B cell (primary cell): ENCODE measurements around the gene TSHZ1. TPM values are rescaled to one million over a fixed set of nuclear protein-coding genes. Genes with fewer than 3 reads are reported as not detected.

Experiments used
- ATAC-seq: fragments of 200-7000 bp; cut with Tn5 transposase; one replicate; pipeline ENCODE4 v1.10.0; 2021; ENCODE audit warnings: low read depth, mild to moderate bottlenecking, moderate number of reproducible peaks, moderate library complexity
- CTCF ChIA-PET: fragments of 350-600 bp; sonication (Branson Sonifier 250); formaldehyde crosslinking; loops from one replicate; lab custom pipeline; 2021; ENCODE audit warnings: antibody characterized with exemption, inconsistent platforms; lab: Charles Lee
- POLR2A ChIA-PET: fragments of 350-600 bp; sonication (Branson Sonifier 250); formaldehyde crosslinking; loops from one replicate; lab custom pipeline; 2021; ENCODE audit warnings: antibody characterized with exemption; lab: Charles Lee
- DNase-seq: peaks from one replicate; pipeline ENCODE4 v3.0.0; 2013
- H2AFZ ChIP-seq: 2 replicates; pipeline ENCODE4 v1.6.1; 2012; ENCODE audit warnings: mild to moderate bottlenecking, low read depth, low read length; ENCODE audit not compliant: insufficient read depth, poor library complexity, severe bottlenecking
- H3K27ac ChIP-seq, 2 donors: 1 replicate in 1 of 2; 2 replicates in 1 of 2; pipeline ENCODE4 v1.5.1; 2012 to 2013; ENCODE audit warnings: low read length in 2 of 2, mild to moderate bottlenecking in 2 of 2, moderate library complexity in 1 of 2
- H3K27me3 ChIP-seq, 4 experiments: fragments of 200-600 bp in 1 of 4; sonication (generic) in 1 of 4; replicated peaks in 1 of 4; 1 replicate in 2 of 4; 2 replicates in 2 of 4; pipeline versions ENCODE4 v1.6.1 to v1.7.0; 2013 to 2016; ENCODE audit warnings: low read length in 3 of 4, mild to moderate bottlenecking in 2 of 4, mixed read lengths in 1 of 4, moderate library complexity in 1 of 4; ENCODE audit not compliant: insufficient read depth in 4 of 4, control insufficient read depth in 3 of 4; ENCODE audit errors: control extremely low read depth in 1 of 4
- H3K36me3 ChIP-seq, 2 experiments: replicated peaks in 1 of 2; 1 replicate in 1 of 2; 2 replicates in 1 of 2; pipeline versions ENCODE4 v1.6.1 to v1.7.1; 2013; ENCODE audit warnings: low read length in 1 of 2; ENCODE audit not compliant: insufficient read depth in 2 of 2, control insufficient read depth in 1 of 2; ENCODE audit errors: control extremely low read depth in 1 of 2, extremely low read depth in 1 of 2
- H3K4me1 ChIP-seq, 2 donors: fragments of 200-600 bp in 1 of 2; sonication (generic) in 1 of 2; 1 replicate in 1 of 2; 2 replicates in 1 of 2; pipeline versions ENCODE4 v1.5.1 to v1.6.1; 2013 to 2017; ENCODE audit warnings: low read length in 2 of 2; ENCODE audit not compliant: control insufficient read depth in 2 of 2, insufficient read depth in 2 of 2
- H3K4me2 ChIP-seq: replicated peaks from 2 replicates; pipeline ENCODE3; 2012; ENCODE audit warnings: mild to moderate bottlenecking, low read depth, low read length; ENCODE audit not compliant: poor library complexity, severe bottlenecking
- H3K4me3 ChIP-seq, 5 experiments: fragments of 200-600 bp in 1 of 5; sonication (generic) in 1 of 5; 1 replicate in 3 of 5; 2 replicates in 2 of 5; pipeline versions ENCODE4 v1.5.1 to v1.7.0; 2011 to 2016; ENCODE audit warnings: low read length in 4 of 5, mild to moderate bottlenecking in 4 of 5, low read depth in 2 of 5, control low read depth in 1 of 5, moderate library complexity in 1 of 5; ENCODE audit not compliant: insufficient read depth in 1 of 5; ENCODE audit errors: control extremely low read depth in 1 of 5, extremely low read depth in 1 of 5
- H3K79me2 ChIP-seq: fragments of 200-600 bp; sonication (generic); one replicate; pipeline ENCODE4 v1.6.0; 2016; ENCODE audit warnings: low read length; ENCODE audit not compliant: control insufficient read depth, insufficient read depth
- H3K9ac ChIP-seq: fragments of 200-600 bp; sonication (generic); 2 replicates; pipeline ENCODE4 v1.6.1; 2017; ENCODE audit warnings: mild to moderate bottlenecking, low read length, moderate library complexity
- H3K9me3 ChIP-seq, 3 donors: one replicate each; pipeline versions ENCODE4 v1.6.1 to v1.7.1; 2013; ENCODE audit warnings: low read length in 2 of 3; ENCODE audit not compliant: control insufficient read depth in 2 of 3, insufficient read depth in 1 of 3; ENCODE audit errors: control extremely low read depth in 1 of 3
- H4K20me1 ChIP-seq: 2 replicates; pipeline ENCODE4 v1.6.0; 2012; ENCODE audit warnings: mild to moderate bottlenecking, low read length; ENCODE audit not compliant: insufficient read depth, control insufficient read depth, poor library complexity, severe bottlenecking
- H3K27ac Mint-ChIP-seq: one replicate; pipeline ENCODE4 v1.8.0; 2021; ENCODE audit warnings: mixed read lengths
- H3K27me3 Mint-ChIP-seq: one replicate; pipeline ENCODE4 v1.8.0; 2021; ENCODE audit warnings: mixed read lengths
- H3K4me1 Mint-ChIP-seq: one replicate; pipeline ENCODE4 v1.8.0; 2021; ENCODE audit warnings: mixed read lengths
- H3K4me3 Mint-ChIP-seq: one replicate; pipeline ENCODE4 v1.8.0; 2021; ENCODE audit warnings: mixed read lengths
- H3K9me3 Mint-ChIP-seq: one replicate; pipeline ENCODE4 v1.8.0; 2022; ENCODE audit warnings: mixed read lengths; ENCODE audit not compliant: insufficient read depth
- EZH2 ChIP-seq: IDR thresholded peaks from 2 replicates; pipeline ENCODE4 v1.6.1; 2012; ENCODE audit warnings: borderline replicate concordance, low read depth, mild to moderate bottlenecking, moderate library complexity, low read length; ENCODE audit not compliant: insufficient read depth, poor library complexity, severe bottlenecking
- WGBS: methylation state at CpG from one replicate; pipeline ENCODE4 v1.1.5; 2013; ENCODE audit warnings: missing lambda C conversion rate; ENCODE audit not compliant: insufficient coverage; 5-methylcytosine and 5-hydroxymethylcytosine counted together
- intact Hi-C: fragments of 100-400 bp; cut with micrococcal nuclease; formaldehyde crosslinking; loops from one replicate; pipeline ENCODE4 v1.10.0; 2022
- polyA plus RNA-seq: library from polyadenylated mRNA; depleted of rRNA; stranded (reverse); fragments of >200 nt; gene quantifications from 2 replicates; pipeline ENCODE4 v1.2.3, GENCODE V29; 2012
- total RNA-seq, 2 donors: library from RNA; stranded (reverse); fragments of 120-200 nt in 1 of 2; gene quantifications; 1 replicate in 1 of 2; 2 replicates in 1 of 2; pipeline versions ENCODE4 v1.2.3 to v1.2.4, GENCODE V29; 2013 to 2022
- TF ChIP-seq, protein P1 (sequence below): fragments of 200-600 bp; IDR thresholded peaks from one replicate; pipeline ENCODE4 v1.8.0; 2022; ENCODE audit warnings: antibody characterized with exemption, mild to moderate bottlenecking

TSHZ1 gene
- total and polyA plus RNA-seq, 2 donors (not counting 1 experiment from before 2014, with no cell fraction given): 5.3 to 9.8 TPM

DNA sequence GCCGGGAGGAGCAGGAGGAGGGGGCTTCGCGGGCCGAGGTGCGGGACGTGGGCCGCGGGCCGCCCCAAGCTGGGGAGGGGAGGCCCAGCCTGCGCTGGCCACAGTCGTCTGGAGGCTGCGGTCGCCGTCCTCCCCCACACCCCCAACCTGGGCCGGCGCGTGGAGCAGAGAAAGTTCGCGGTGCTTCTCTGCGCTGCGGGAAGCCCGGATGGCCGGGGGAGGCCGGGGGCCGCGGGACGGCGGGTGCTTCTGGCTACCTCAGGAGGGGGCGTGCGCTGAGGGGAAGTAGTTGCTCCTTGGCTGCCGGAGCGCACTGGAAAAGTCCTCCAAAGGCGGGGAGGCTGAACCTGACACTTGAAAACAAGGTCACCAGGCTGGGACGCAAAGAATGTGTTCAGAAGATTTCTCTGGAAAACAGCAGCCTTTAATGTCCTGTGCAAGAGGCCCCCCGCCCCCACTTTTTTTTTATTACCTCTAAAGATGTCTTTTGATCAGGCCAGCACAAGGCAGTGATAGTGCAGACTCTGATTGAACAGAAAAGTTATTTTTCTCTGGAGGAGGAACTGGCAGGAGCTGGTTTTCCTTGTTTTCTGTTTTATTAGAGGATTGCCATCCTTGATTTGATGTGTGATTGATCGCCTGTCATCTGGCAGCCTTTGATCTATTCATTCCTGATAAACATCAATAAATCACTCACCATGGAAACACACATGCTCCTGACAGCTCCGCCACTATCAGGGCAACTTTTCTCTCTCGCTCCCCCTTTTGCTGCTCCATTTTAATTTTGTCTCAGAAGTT is 1.6 kb downstream of the TSHZ1 start:
- no peaks in the 10 kb centered on the region for H3K9me3 ChIP-seq
- ATAC-seq (no peak), DNase-seq (peak; percentile 53)
- Mint-ChIP-seq H3K27ac (peak overlapping the region; percentile 73), H3K4me3 (peak overlapping the region; percentile 82), H3K27me3 (peaks cover 6% of the 10 kb centered on the region), H3K4me1 (peaks cover 55% of the 10 kb centered on the region), H3K9me3 (no peaks in the 10 kb centered on the region)
- intact Hi-C loops: loop anchor here (5.0 to 10.0 kb wide), 2 partner anchors 715 to 1283 kb away; partner anchors contain the start of genes CNDP2 and ZNF516
- TF ChIP-seq EZH2: no peak
- TF ChIP-seq, protein P1, sequence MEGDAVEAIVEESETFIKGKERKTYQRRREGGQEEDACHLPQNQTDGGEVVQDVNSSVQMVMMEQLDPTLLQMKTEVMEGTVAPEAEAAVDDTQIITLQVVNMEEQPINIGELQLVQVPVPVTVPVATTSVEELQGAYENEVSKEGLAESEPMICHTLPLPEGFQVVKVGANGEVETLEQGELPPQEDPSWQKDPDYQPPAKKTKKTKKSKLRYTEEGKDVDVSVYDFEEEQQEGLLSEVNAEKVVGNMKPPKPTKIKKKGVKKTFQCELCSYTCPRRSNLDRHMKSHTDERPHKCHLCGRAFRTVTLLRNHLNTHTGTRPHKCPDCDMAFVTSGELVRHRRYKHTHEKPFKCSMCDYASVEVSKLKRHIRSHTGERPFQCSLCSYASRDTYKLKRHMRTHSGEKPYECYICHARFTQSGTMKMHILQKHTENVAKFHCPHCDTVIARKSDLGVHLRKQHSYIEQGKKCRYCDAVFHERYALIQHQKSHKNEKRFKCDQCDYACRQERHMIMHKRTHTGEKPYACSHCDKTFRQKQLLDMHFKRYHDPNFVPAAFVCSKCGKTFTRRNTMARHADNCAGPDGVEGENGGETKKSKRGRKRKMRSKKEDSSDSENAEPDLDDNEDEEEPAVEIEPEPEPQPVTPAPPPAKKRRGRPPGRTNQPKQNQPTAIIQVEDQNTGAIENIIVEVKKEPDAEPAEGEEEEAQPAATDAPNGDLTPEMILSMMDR: no peak
- H3K9ac ChIP-seq: peak overlapping the region; percentile 61
- no peaks in the 10 kb centered on the region for H3K27me3 ChIP-seq
- 6% methylated on average over 32 of the region's 38 CpGs for WGBS
- peaks cover 42% of the 10 kb centered on the region for H3K79me2 ChIP-seq
- H3K27ac ChIP-seq: no peak overlapping the region
- peak overlapping the region; percentile 19 to 61 (median 47) for H3K4me3 ChIP-seq
- no peaks in the 10 kb centered on the region for H3K36me3 ChIP-seq
- H4K20me1 ChIP-seq: peaks cover 10% of the 10 kb centered on the region
- peak overlapping the region; percentile 79 for H3K4me2 ChIP-seq
- POLR2A ChIA-PET: no interaction called here
- peaks cover 36 to 45% of the 10 kb centered on the region in 2 donors for H3K4me1 ChIP-seq
- peak overlapping the region; percentile 67 for H2AFZ ChIP-seq
- CTCF ChIA-PET: no interaction called here

DNA sequence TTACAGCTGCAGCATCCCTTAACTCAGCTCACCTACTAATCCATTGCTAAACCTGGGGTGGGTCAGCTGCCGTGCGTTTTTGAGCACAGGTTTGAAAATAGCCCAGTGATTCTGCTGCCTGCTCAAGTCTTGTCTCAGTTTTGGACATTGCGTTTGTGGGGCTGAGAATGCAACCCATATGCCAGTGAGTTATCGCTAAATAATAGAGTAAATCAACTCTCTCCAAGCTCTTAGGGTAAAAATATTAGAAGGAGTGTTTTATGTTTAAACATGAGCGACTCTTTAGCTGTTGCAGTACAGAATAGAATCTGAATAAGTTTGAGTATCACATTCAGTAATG is 2.1 kb downstream of the TSHZ1 start:
- peaks cover 49% of the 10 kb centered on the region for H3K4me1 Mint-ChIP-seq
- no peak overlapping the region for H3K4me3 ChIP-seq
- no peak for DNase-seq
- H3K9ac ChIP-seq: no peak overlapping the region
- H3K27me3 Mint-ChIP-seq: peaks cover under 1% of the 10 kb centered on the region
- TF ChIP-seq, protein P1: no peak
- no peak for TF ChIP-seq EZH2
- 89% methylated on average over 3 of the region's 5 CpGs for WGBS
- peaks cover 30 to 39% of the 10 kb centered on the region in 2 donors for H3K4me1 ChIP-seq
- peaks cover 4% of the 10 kb centered on the region for H4K20me1 ChIP-seq
- no peaks in the 10 kb centered on the region for H3K9me3 ChIP-seq
- no peaks in the 10 kb centered on the region for H3K9me3 Mint-ChIP-seq
- no peaks in the 10 kb centered on the region for H3K27me3 ChIP-seq
- H3K4me2 ChIP-seq: peak overlapping the region; percentile 79
- ChIA-PET CTCF (no interaction called here), POLR2A (no interaction called here)
- peaks cover 42% of the 10 kb centered on the region for H3K79me2 ChIP-seq
- H3K36me3 ChIP-seq: no peaks in the 10 kb centered on the region
- peak overlapping the region; percentile 73 for H3K27ac Mint-ChIP-seq
- H2AFZ ChIP-seq: no peak overlapping the region
- H3K27ac ChIP-seq: no peak overlapping the region
- intact Hi-C loops: loop anchor here (5.0 to 10.0 kb wide), 2 partner anchors 715 to 1282 kb away; partner anchors contain the start of genes CNDP2 and ZNF516
- ATAC-seq: no peak
- peak overlapping the region; percentile 82 for H3K4me3 Mint-ChIP-seq
